Transverse colon (tissue), 4 donors: Measurements from ENCODE around the gene ENTHD1. TPM values are rescaled to one million over a fixed set of nuclear protein-coding genes. Genes with fewer than 3 reads are reported as not detected.

Source experiments
- DNase-seq: peaks from one replicate; pipeline ENCODE4 v3.0.0-alpha.2; 2019
- H3K27ac ChIP-seq, 4 donors: fragments of 200-600 bp; sonication (generic); 2 replicates each; pipeline ENCODE4 v1.5.1; 2016 to 2018; ENCODE audit warnings: inconsistent platforms in 4 of 4
- H3K27me3 ChIP-seq: fragments of 200-600 bp; sonication (generic); 2 replicates; pipeline ENCODE4 v1.5.1; 2017; ENCODE audit warnings: inconsistent platforms
- H3K36me3 ChIP-seq, 4 donors: fragments of 200-600 bp; sonication (generic); 2 replicates each; pipeline ENCODE4 v1.5.1; 2017 to 2019; ENCODE audit warnings: inconsistent platforms in 4 of 4
- H3K4me1 ChIP-seq, 4 donors: fragments of 200-600 bp; sonication (generic); 2 replicates each; pipeline ENCODE4 v1.5.1; 2017 to 2020; ENCODE audit warnings: inconsistent platforms in 4 of 4
- H3K4me3 ChIP-seq, 4 donors: fragments of 200-600 bp; sonication (generic); 1 replicate in 1 of 4; 2 replicates in 3 of 4; pipeline versions ENCODE4 v1.5.1 to v1.6.1; 2017 to 2019; ENCODE audit warnings: inconsistent platforms in 4 of 4
- H3K9me3 ChIP-seq, 2 donors: fragments of 200-600 bp; sonication (generic); 2 replicates each; pipeline ENCODE4 v1.5.1; 2017 to 2019; ENCODE audit warnings: inconsistent platforms in 2 of 2
- CTCF ChIP-seq, 5 experiments: fragments of 200-600 bp in 3 of 5; fragments of 450-650 bp in 2 of 5; sonication (generic) in 3 of 5; IDR thresholded peaks; 1 replicate in 2 of 5; 2 replicates in 3 of 5; pipeline ENCODE4 v1.5.1; 2016 to 2017; ENCODE audit warnings: antibody characterized with exemption in 5 of 5, inconsistent platforms in 3 of 5, mild to moderate bottlenecking in 2 of 5, moderate library complexity in 1 of 5
- EP300 ChIP-seq: sonication (generic); formaldehyde crosslinking; IDR thresholded peaks from one replicate; pipeline ENCODE4 v1.6.1; 2017; ENCODE audit warnings: antibody characterized with exemption, low read depth
- POLR2A ChIP-seq: fragments of 450-650 bp; IDR thresholded peaks from one replicate; pipeline ENCODE4 v1.6.1; 2016; ENCODE audit warnings: antibody characterized with exemption, mild to moderate bottlenecking, moderate library complexity
- POLR2AphosphoS5 ChIP-seq, 3 donors: sonication (generic); formaldehyde crosslinking; IDR thresholded peaks; one replicate each; pipeline ENCODE4 v1.6.1; 2016; ENCODE audit warnings: antibody characterized with exemption in 3 of 3
- WGBS, 2 donors: methylation state at CpG; one replicate each; pipeline ENCODE4 v1.1.5; 2018; ENCODE audit warnings: low coverage in 1 of 2; 5-methylcytosine and 5-hydroxymethylcytosine counted together
- in situ Hi-C, 4 donors: fragments of 200-750 bp; cut with MboI; loops; one replicate each; pipeline versions ENCODE4 v1.15.0 to v1.15.1; 2017; ENCODE audit warnings: low sequenced_read_pairs in 3 of 4, low pct_ligation_motif_present in 1 of 4, low pct_unique_long_range_greater_than_20kb in 1 of 4
- intact Hi-C: fragments of 100-400 bp; cut with DNase I; formaldehyde crosslinking; loops from one replicate; pipeline ENCODE4 v1.15.1; 2023; ENCODE audit warnings: low total_unique reads
- total RNA-seq, 4 donors: library from RNA; depleted of rRNA; stranded (reverse); fragments of >200 nt; gene quantifications; one replicate each; pipeline ENCODE4 v1.1.0, GENCODE V29; 2016

ENTHD1 gene
- total RNA-seq, 4 donors from 2014 or later = not detected

- DNase-seq = no peak
- in situ Hi-C loops = no loop called here
- H3K27me3 ChIP-seq = peaks cover 14% of the 10 kb centered on the region
- intact Hi-C loops = no loop called here
- H3K4me1 ChIP-seq = peaks cover 0 to 4% (median 0%) of the 10 kb centered on the region in 4 donors
- H3K9me3 ChIP-seq = no peaks in the 10 kb centered on the region
- H3K27ac ChIP-seq = no peak overlapping the region
- no peaks in the 10 kb centered on the region for H3K36me3 ChIP-seq
- WGBS, 2 donors = 87% methylated on average over 3 of the region's 3 CpGs; no CpG with 5 or more reads in 1 of the 2 donors
- TF ChIP-seq EP300 (no peak), CTCF (IDR thresholded peaks at IDR 0.05) (no peak), POLR2AphosphoS5 (IDR thresholded peaks at IDR 0.05) (no peak), POLR2A (no peak)
- no peak overlapping the region for H3K4me3 ChIP-seq
These were observed 169.6 kb downstream of the ENTHD1 start for GRCh38 chr22:39723899-39724351.

GRCh38 chr22:39723463-39723862 lies 170.1 kb downstream of the ENTHD1 start:
- TF ChIP-seq EP300 = no peak
- TF ChIP-seq POLR2AphosphoS5 (IDR thresholded peaks at IDR 0.05) = no peak
- TF ChIP-seq POLR2A = no peak
- TF ChIP-seq CTCF (IDR thresholded peaks at IDR 0.05) = no peak
- peaks cover 10% of the 10 kb centered on the region for H3K27me3 ChIP-seq
- H3K27ac ChIP-seq = no peak overlapping the region
- no peak overlapping the region for H3K4me3 ChIP-seq
- in situ Hi-C loops (no loop called here), intact Hi-C loops (no loop called here)
- H3K36me3 ChIP-seq = no peaks in the 10 kb centered on the region
- H3K9me3 ChIP-seq = no peaks in the 10 kb centered on the region
- WGBS, 2 donors = 91% methylated on average over 10 of the region's 10 CpGs; no CpG with 5 or more reads in 1 of the 2 donors
- no peak for DNase-seq
- H3K4me1 ChIP-seq = peaks cover 0 to 9% (median 0%) of the 10 kb centered on the region in 4 donors

GRCh38 chr22:39722501-39722900 lies 171.1 kb downstream of the ENTHD1 start:
- WGBS, 2 donors = 66% methylated on average over 4 of the region's 4 CpGs; no CpG with 5 or more reads in 1 of the 2 donors
- H3K4me3 ChIP-seq = no peak overlapping the region
- TF ChIP-seq POLR2AphosphoS5 (IDR thresholded peaks at IDR 0.05) (no peak), EP300 (no peak), POLR2A (no peak), CTCF (IDR thresholded peaks at IDR 0.05) (no peak)
- in situ Hi-C loops (no loop called here), intact Hi-C loops (no loop called here)
- H3K27ac ChIP-seq = no peak overlapping the region
- H3K27me3 ChIP-seq = peaks cover 10% of the 10 kb centered on the region
- H3K36me3 ChIP-seq = no peaks in the 10 kb centered on the region
- DNase-seq = no peak
- H3K9me3 ChIP-seq = no peaks in the 10 kb centered on the region
- H3K4me1 ChIP-seq = peaks cover 0 to 11% (median 0%) of the 10 kb centered on the region in 4 donors

GRCh38 chr22:39722032-39722325 lies 171.6 kb downstream of the ENTHD1 start:
- H3K9me3 ChIP-seq = no peaks in the 10 kb centered on the region
- no peak overlapping the region for H3K4me3 ChIP-seq
- in situ Hi-C loops = no loop called here
- 82% methylated on average over 6 of the region's 6 CpGs; no CpG with 5 or more reads in 1 of the 2 donors for WGBS, 2 donors
- peaks cover 10% of the 10 kb centered on the region for H3K27me3 ChIP-seq
- DNase-seq = no peak
- TF ChIP-seq CTCF (IDR thresholded peaks at IDR 0.05) = no peak
- no peaks in the 10 kb centered on the region for H3K36me3 ChIP-seq
- intact Hi-C loops = no loop called here
- H3K27ac ChIP-seq = no peak overlapping the region
- H3K4me1 ChIP-seq = peaks cover 0 to 7% (median 0%) of the 10 kb centered on the region in 4 donors
